Mammary epithelial cell (primary cell): ENCODE measurements around the gene ANKS1B.

Source experiments
- CTCF ChIP-seq, 2 donors: IDR thresholded peaks in 1 of 2; conservative IDR thresholded peaks in 1 of 2; 2 replicates each; pipeline ENCODE4 v1.5.1; 2011 to 2012; ENCODE audit warnings: inconsistent platforms in 2 of 2, low read length in 2 of 2, mild to moderate bottlenecking in 2 of 2, control low read depth in 1 of 2, low read depth in 1 of 2; ENCODE audit not compliant: insufficient read depth in 1 of 2; ENCODE audit errors: extremely low read depth in 1 of 2
- EZH2 ChIP-seq: IDR thresholded peaks from 2 replicates; pipeline ENCODE4 v1.6.1; 2012; ENCODE audit warnings: low read length, inconsistent platforms, borderline replicate concordance

GRCh38 chr12:99834710-99835109 lies 150.0 kb downstream of the ANKS1B start:
- TF ChIP-seq EZH2, result no peak
- no peak for TF ChIP-seq CTCF (conservative IDR thresholded peaks at IDR 0.05 in 1 of 2, IDR thresholded peaks at IDR 0.05 in 1 of 2; ENCODE audit: extremely low read depth in 1 of 2, insufficient read depth in 1 of 2, low read depth in 1 of 2, low read length in 2 of 2)
